Fibroblast of villous mesenchyme (primary cell): ENCODE measurements around the gene CPNE6. TPM values are rescaled to one million over a fixed set of nuclear protein-coding genes. Genes with fewer than 3 reads are reported as not detected.
"Not testable (repeated sequence)": the region's sequence is repeated elsewhere in the genome, so short reads cannot be mapped to it uniquely, and the experiment has no call there.

Experiments
- DNase-seq: peaks from one replicate; pipeline ENCODE4 v3.0.0-alpha.2; 2010; ENCODE audit warnings: low read depth
- H3K4me3 ChIP-seq: 2 replicates; pipeline ENCODE4 v1.5.1; 2011; ENCODE audit warnings: low read depth, mild to moderate bottlenecking, low read length
- CTCF ChIP-seq: IDR thresholded peaks from 2 replicates; pipeline ENCODE4 v1.5.1; 2012; ENCODE audit warnings: low read depth, mild to moderate bottlenecking, low read length; ENCODE audit not compliant: insufficient read depth
- total RNA-seq: library from RNA; depleted of rRNA; stranded (reverse); fragments of >200 nt; gene quantifications from 2 replicates; pipeline ENCODE4 v1.2.3, GENCODE V29; 2012

The CPNE6 gene
- total RNA-seq = not detected in 2 replicates

- no peak for TF ChIP-seq CTCF
- H3K4me3 ChIP-seq = no peak within 1 kb of the TSS
- DNase-seq = no peak
Observed at GRCh38 chr14:24071144-24071697, at the start of gene CPNE6. Gene CPNE6 (plus strand): TSS chr14:24071562. CDS start chr14:24072937, 1,375 bp downstream.

GRCh38 chr14:24024939-24025418 is 46.4 kb upstream of the CPNE6 start:
- not testable (repeated sequence) for DNase-seq, H3K4me3 ChIP-seq

- not testable (repeated sequence) for H3K4me3 ChIP-seq, DNase-seq
Observed at GRCh38 chr14:24029687-24030086, 41.7 kb upstream of the CPNE6 start.

- not testable (repeated sequence) for DNase-seq, H3K4me3 ChIP-seq
Observed at GRCh38 chr14:24031331-24031730, 40.0 kb upstream of the CPNE6 start.

- DNase-seq = peak; percentile 88
- no peak overlapping the region for H3K4me3 ChIP-seq
- no peak for TF ChIP-seq CTCF
Observed at GRCh38 chr14:24032727-24033418, 38.5 kb upstream of the CPNE6 start.

- H3K4me3 ChIP-seq = peak overlapping the region; percentile 62
- DNase-seq = not testable (repeated sequence)
Observed at GRCh38 chr14:24035769-24036168, 35.6 kb upstream of the CPNE6 start.

GRCh38 chr14:24036169-24036962 is 35.0 kb upstream of the CPNE6 start:
- DNase-seq = peak; percentile 62

GRCh38 chr14:24036963-24037657 is 34.3 kb upstream of the CPNE6 start:
- DNase-seq = not testable (repeated sequence)
- H3K4me3 ChIP-seq = peak overlapping the region; percentile 62

More at GRCh38 chr14:24036169-24036962, 35.0 kb upstream of the CPNE6 start:
- H3K4me3 ChIP-seq = peak overlapping the region; percentile 62
- peak; percentile 77 for TF ChIP-seq CTCF

GRCh38 chr14:24037658-24038037 is 33.7 kb upstream of the CPNE6 start:
- no peak for TF ChIP-seq CTCF
- no peak for DNase-seq
- H3K4me3 ChIP-seq = no peak overlapping the region
